GM21390 (cell line): ENCODE results near the gene C1R.

Experiments
- ATAC-seq: cut with Tn5 transposase; IDR thresholded peaks from one replicate; pipeline ENCODE4 v1.9.1; 2021; ENCODE audit not compliant: unreplicated experiment

The C1R gene

GRCh38 chr12:7092229-7092985 lies at the start of gene C1R:
Gene C1R (minus strand): TSS chr12:7092445. CDS start chr12:7092388, 57 bp downstream.
- no peak for ATAC-seq

GRCh38 chr12:7141351-7142005 lies 49.2 kb upstream of the C1R start:
- ATAC-seq: no peak

GRCh38 chr12:7139200-7139599 lies 47.0 kb upstream of the C1R start:
- ATAC-seq: no peak

- ATAC-seq: no peak
Measured at GRCh38 chr12:7137908-7138307, 45.7 kb upstream of the C1R start.

GRCh38 chr12:7136676-7137075 lies 44.4 kb upstream of the C1R start:
- ATAC-seq: no peak

GRCh38 chr12:7136071-7136470 lies 43.8 kb upstream of the C1R start:
- no peak for ATAC-seq

- no peak for ATAC-seq
Measured at GRCh38 chr12:7134396-7135166, 42.3 kb upstream of the C1R start.

- no peak for ATAC-seq
Measured at GRCh38 chr12:7131502-7131866, 39.2 kb upstream of the C1R start.

GRCh38 chr12:7130701-7131501 lies 38.7 kb upstream of the C1R start:
- no peak for ATAC-seq

GRCh38 chr12:7129872-7130691 lies 37.8 kb upstream of the C1R start, which contains the start of gene CLSTN3:
Gene CLSTN3 (plus strand): TSS chr12:7130371. CDS start chr12:7130649, 278 bp downstream.
- peak; percentile 63 for ATAC-seq

- no peak for ATAC-seq
Measured at GRCh38 chr12:7129287-7129871, 37.1 kb upstream of the C1R start.

GRCh38 chr12:7128681-7129286 lies 36.5 kb upstream of the C1R start, which contains the start of gene RBP5:
Gene RBP5 (minus strand): TSS chr12:7128889. CDS start chr12:7128775, 114 bp downstream.
- no peak for ATAC-seq

GRCh38 chr12:7127916-7128626 lies 35.8 kb upstream of the C1R start:
- no peak for ATAC-seq

- no peak for ATAC-seq
Measured at GRCh38 chr12:7125632-7126227, 33.5 kb upstream of the C1R start.

- ATAC-seq: no peak
Measured at GRCh38 chr12:7123806-7124522, 31.7 kb upstream of the C1R start.

- ATAC-seq: no peak
Measured at GRCh38 chr12:7122811-7123769, 30.8 kb upstream of the C1R start.
